ENCODE measurements around the gene AKNAD1.

The AKNAD1 gene

GRCh38 chr1:108863984-108864383 is 7.1 kb upstream of the AKNAD1 start:
- no peak for DNase-seq

GRCh38 chr1:108862698-108863477 is 6.0 kb upstream of the AKNAD1 start:
- no peak for DNase-seq

- DNase-seq = no peak
Measured at GRCh38 chr1:108862017-108862610, 5.2 kb upstream of the AKNAD1 start.

- DNase-seq = no peak
Measured at GRCh38 chr1:108861566-108861965, 4.7 kb upstream of the AKNAD1 start.

- DNase-seq = no peak
Measured at GRCh38 chr1:108860190-108860907, 3.5 kb upstream of the AKNAD1 start.

GRCh38 chr1:108858230-108858950 is 1.5 kb upstream of the AKNAD1 start:
- no peak for DNase-seq

GRCh38 chr1:108854221-108855019 is 2.5 kb downstream of the AKNAD1 start:
- DNase-seq = no peak

- no peak for DNase-seq
Measured at GRCh38 chr1:108852221-108852975, 4.5 kb downstream of the AKNAD1 start.

- DNase-seq = no peak
Measured at GRCh38 chr1:108851567-108851966, 5.3 kb downstream of the AKNAD1 start.

GRCh38 chr1:108850929-108851328 is 6.0 kb downstream of the AKNAD1 start:
- DNase-seq = no peak

- no peak for DNase-seq
Measured at GRCh38 chr1:108848806-108849205, 8.1 kb downstream of the AKNAD1 start.

- no peak for DNase-seq
Measured at GRCh38 chr1:108847494-108847893, 9.4 kb downstream of the AKNAD1 start.

- DNase-seq = no peak
Measured at GRCh38 chr1:108845991-108846390, 10.9 kb downstream of the AKNAD1 start.

GRCh38 chr1:108845446-108845845 is 11.4 kb downstream of the AKNAD1 start:
- no peak for DNase-seq

- no peak for DNase-seq
Measured at GRCh38 chr1:108843390-108844137, 13.3 kb downstream of the AKNAD1 start.

GRCh38 chr1:108842525-108843181 is 14.2 kb downstream of the AKNAD1 start:
- no peak for DNase-seq

GRCh38 chr1:108841703-108842102 is 15.2 kb downstream of the AKNAD1 start:
- DNase-seq = no peak

GRCh38 chr1:108832929-108833328 is 24.0 kb downstream of the AKNAD1 start:
- no peak for DNase-seq

- DNase-seq = no peak
Measured at GRCh38 chr1:108831225-108831624, 25.7 kb downstream of the AKNAD1 start.

Measured in NCI-H748 treated with DMSO at 0.1 percent for 48 hours (cell line).